GM08714 (cell line): ENCODE measurements around the gene CTDSPL.

ENCODE experiments used
- H3K4me3 ChIP-seq: fragments of 200-500 bp; sonication (Bioruptor generic); 2 replicates; pipeline ENCODE4 v1.5.1; 2014; ENCODE audit warnings: mild to moderate bottlenecking, low read length, inconsistent platforms
- ZNF274 ChIP-seq: IDR thresholded peaks from 2 replicates; pipeline ENCODE4 v1.6.1; 2012; ENCODE audit warnings: mild to moderate bottlenecking, low read depth, low read length

The CTDSPL gene

DNA sequence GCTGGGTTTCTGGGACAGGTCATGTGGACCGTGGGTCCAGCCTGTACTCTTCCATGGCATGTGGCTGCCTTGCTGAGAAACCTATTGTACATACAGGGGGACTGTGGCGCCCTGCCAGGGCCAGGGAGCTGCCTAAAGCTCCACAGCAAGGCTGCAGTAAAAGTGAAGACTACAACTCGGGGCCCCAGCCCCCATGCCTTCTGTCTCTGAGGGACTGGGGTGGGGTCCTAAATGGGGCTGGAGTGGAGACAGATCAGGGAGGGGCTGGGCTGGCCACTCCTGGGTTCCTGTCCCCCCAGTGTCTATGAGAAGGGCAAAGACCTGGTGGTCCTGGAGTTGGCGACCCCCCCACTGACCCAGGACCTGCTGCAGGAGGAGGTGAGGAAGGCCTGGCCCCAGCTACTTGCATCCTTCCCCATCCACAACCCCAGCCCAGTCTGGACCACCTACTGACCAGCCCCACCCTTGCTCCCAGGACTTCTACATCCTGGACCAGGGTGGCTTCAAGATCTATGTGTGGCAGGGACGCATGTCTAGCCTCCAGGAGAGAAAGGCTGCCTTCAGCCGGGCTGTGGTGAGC lies 136.2 kb downstream of the CTDSPL start:
- H3K4me3 ChIP-seq, result no peak overlapping the region
- no peak for TF ChIP-seq ZNF274

DNA sequence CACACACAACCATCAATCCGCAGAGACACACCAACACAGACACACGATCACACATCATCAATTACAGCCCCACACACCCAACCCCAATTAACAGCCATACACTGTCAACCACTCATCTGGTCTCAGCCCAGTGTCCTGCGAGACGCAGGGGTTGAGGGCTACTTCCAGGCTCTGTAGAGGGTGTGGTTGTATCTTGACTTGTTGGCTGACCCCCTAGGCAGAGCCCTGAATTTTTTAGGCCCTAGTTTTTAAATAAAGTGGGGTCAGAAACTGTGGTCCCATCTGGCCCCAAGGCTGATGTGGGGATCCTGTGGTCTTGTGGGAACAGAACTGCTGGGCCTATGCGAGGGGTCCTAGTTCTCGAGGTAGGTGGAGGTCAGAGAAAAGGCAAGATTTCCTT lies 138.2 kb downstream of the CTDSPL start:
- H3K4me3 ChIP-seq, result no peak overlapping the region
- TF ChIP-seq ZNF274, result no peak

DNA sequence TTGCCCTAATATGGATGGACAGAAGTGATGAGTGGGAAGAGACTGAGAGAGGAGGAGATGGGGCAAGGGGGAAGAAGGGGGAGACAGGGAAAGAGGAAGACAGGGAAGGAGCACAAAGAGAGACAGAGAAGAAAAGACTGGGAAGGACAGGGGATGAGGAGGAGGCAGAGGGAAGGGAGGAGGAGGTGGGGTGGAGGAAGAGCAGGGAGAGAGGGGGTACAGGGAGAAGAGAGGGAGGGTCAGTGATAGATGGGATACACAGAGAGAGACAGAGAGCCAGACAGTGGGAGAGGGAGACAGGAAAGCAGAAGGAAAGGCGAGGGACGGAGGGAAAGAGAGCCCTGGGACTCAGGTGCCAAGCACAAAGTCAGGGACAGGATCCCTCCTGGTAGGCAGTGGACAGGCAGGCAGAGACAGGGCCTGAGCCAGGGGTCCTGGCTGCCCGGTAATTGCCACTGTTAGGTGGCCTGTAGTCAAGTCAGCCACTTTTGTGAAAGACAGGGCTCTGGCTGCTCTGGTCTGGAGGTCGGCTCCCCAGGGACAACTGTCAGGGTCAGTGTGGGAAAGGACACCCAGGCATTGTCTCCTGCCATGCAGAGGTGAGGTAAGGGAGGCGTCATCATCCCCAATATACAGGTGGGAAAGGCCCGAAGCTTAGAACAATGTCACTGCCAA lies 138.7 kb downstream of the CTDSPL start:
- no peak for TF ChIP-seq ZNF274
- H3K4me3 ChIP-seq, result no peak overlapping the region

DNA sequence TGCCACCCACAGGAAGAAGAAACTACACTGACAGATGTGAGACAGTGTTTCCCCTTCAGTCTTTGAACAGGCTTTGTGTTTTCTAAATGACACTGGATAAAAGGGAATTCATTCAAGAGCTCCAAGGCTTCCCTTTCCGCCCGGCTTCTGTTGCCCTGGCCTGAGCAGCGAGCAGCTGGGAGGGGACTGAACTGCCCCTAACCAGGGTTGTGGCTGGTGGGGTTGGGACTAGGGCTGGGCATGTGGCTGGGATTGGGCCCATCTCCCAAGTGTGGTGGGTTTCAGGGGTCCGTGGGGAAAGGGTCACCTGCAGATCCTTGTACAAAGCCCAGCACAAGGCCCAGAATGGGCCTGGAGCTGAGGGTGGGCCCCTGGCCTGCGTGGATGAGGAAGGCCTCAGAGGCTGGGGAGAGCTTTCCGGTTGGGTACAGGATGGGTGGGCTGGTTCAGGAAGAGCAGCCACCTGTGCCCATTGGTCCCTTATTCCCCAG lies 139.3 kb downstream of the CTDSPL start:
- TF ChIP-seq ZNF274, result no peak
- H3K4me3 ChIP-seq, result no peak overlapping the region

DNA sequence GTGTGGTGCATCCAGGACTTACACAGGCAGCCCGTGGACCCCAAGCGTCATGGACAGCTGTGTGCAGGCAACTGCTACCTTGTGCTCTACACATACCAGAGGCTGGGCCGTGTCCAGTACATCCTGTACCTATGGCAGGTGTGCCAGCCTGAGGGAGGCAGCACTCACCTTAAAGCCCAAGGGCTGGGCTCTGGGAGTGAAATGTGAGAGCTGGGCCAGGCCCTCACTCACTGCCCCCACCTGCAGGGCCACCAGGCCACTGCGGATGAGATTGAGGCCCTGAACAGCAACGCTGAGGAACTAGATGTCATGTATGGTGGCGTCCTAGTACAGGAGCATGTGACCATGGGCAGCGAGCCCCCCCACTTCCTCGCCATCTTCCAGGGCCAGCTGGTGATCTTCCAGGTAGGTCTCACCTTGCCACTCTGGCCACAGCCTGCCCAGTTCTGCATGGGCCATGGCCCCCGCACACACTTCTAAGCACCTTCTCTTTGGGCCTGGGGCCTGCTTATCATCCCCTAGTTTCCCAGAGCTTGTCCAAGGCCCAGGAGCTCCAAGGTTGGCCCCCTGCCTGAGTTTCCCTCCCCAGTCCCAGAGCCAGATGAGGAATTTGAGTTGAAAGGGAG lies 139.9 kb downstream of the CTDSPL start:
- H3K4me3 ChIP-seq, result no peak overlapping the region
- no peak for TF ChIP-seq ZNF274

DNA sequence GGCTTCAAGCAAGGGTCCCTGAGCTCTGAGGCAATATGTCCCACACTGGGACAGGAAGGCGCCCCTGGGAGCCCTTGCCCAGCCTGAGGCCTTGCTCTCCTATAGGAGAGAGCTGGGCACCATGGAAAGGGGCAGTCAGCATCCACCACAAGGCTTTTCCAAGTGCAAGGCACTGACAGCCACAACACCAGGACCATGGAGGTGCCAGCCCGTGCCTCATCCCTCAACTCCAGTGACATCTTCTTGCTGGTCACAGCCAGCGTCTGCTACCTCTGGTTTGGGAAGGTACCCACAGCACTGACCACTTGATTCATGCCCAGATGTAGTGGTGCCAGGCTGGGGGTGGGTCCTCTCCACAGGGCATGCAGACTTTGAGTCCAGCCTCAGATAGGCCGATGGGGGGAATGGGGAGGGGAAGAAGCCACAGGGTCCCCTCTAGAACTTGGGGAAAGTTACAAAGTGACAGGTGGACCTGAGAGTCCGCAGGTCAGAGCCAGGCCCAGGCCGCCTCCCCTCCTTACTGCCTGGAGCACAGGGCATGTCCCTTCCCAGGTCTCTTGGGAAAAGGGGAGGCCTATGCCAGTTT lies 140.7 kb downstream of the CTDSPL start:
- TF ChIP-seq ZNF274, result no peak
- no peak overlapping the region for H3K4me3 ChIP-seq

DNA sequence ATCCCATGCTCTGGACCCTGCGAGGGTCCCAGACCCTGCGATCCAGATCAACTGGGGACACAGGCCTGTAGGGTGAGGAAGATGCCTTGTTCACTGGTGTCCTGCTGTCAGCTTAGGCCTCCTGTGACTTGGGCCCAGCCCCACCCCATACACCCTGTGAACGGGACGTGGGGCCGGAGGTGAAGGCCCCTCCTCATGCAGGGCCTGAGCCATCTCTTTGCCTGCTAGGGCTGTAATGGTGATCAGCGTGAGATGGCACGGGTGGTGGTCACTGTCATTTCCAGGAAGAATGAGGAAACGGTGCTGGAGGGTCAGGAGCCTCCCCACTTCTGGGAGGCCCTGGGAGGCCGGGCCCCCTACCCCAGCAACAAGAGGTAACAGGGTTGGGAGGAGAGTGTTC lies 141.3 kb downstream of the CTDSPL start:
- no peak overlapping the region for H3K4me3 ChIP-seq
- TF ChIP-seq ZNF274, result no peak

DNA sequence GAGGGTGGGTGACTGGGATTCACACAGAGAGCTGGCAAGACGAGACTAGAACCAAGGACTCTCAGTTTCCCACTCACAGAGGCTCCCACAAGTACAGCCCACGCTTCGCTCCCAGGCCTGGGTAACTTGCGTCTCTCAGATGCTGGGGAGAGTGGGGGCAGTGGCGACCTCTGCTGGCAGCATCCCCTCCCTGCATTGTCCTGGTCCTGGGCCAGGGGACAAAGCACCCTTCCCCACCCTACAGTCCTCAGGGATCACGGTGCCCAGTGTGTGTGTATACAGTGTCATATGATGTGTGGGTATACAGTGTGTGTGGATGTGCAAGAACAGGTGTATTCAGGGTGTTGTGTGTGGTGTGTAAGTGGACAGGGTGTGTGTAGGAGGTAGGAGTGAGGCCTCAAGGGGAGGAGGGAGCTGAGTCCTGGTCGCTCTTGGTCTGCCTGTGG lies 141.7 kb downstream of the CTDSPL start:
- no peak for TF ChIP-seq ZNF274
- no peak overlapping the region for H3K4me3 ChIP-seq

DNA sequence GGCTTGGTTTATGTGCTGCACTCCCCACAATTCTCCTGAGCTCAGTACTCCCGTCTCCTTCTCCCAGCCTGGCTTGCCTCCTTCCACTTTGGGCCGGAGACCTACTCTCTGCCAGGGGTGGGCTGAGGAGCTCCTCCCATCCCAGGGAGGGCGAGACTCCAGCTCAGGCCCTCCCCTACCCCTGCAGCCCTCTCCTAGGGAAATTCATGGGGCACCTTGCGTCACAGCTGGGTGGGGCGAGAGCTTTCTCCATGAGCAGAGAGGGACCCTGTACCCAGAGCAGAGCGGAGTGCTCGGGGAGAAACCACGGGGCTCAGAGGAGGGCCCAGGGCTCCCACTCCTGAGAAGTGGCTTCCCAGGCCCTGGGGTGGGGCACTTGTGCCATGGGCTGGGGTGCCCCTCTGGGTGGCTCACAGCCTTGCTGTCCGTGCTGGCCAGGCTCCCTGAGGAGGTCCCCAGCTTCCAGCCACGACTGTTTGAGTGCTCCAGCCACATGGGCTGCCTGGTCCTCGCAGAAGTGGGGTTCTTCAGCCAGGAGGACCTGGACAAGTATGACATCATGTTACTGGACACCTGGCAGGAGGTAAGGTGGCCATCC lies 142.2 kb downstream of the CTDSPL start:
- H3K4me3 ChIP-seq, result no peak overlapping the region
- no peak for TF ChIP-seq ZNF274

DNA sequence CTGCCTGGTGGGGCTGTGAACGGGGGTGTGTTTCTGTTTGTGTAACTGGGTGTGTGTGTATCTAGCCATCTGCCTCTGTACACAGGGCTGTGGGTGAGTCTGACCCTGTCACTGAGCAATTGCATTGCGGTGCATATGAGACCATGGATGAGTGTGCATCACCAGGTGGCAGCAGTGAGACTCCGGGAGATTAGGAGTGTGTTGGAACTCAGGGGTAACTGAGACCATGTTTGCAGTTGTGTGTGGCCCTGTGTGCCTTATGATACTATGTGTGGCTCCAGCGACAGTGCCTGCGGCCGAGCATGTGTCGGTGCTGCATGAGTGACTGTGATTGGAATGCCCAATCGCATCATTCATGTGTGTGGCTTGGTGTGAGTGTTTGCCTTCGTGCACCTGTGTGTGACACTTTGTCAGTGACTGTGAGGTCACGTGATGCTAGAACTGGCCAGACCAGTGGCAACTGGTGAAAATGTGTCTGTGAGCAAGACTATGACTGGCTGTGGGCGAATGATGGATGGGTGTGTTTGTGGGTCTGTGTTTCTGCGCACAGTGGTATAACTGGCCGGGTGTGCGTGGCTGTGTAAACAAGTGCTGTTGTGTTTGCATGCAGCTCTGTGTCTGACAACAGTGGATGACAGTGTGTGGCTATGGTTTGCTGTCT lies 142.9 kb downstream of the CTDSPL start:
- no peak for TF ChIP-seq ZNF274
- H3K4me3 ChIP-seq, result no peak overlapping the region

DNA sequence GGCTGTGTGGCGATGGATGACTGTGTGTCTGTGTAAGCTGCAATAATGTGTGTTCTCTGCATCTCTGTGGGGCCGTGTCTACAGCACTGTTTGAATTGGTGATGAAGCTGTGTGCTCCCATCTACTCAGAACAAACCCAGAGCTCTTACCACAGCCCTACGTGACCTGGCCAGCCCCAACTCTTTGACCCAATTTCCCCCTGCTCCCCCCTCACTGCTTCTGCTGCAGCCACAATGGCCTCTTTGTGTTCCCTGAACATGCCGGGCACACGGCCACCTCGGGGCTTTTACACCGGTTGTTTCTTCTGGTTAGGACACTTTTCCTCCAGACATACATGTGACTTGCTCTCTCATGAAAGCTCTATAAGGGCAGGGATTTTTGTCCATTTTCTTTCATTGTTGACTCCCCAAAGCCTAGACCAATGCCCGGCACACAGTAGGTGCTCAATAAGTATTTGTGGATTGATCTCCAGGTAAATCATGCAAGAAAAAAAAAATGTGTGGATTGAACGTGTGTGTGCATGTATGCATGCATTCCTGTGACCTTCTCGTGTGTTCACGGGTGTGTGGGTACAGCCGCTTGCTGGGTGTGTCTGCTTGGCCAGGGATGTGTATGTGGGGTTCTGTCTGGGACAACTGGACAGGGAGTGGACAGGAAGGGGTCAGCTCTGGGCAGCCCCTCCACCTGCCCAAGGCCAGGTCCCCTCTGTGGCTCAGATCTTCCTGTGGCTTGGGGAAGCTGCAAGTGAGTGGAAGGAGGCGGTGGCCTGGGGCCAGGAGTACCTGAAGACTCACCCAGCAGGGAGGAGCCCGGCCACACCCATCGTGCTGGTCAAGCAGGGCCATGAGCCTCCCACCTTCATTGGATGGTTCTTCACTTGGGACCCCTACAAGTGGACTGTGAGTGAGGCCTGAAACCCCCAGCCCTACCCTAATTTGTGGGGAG lies 143.7 kb downstream of the CTDSPL start:
- no peak for TF ChIP-seq ZNF274
- H3K4me3 ChIP-seq, result no peak overlapping the region

DNA sequence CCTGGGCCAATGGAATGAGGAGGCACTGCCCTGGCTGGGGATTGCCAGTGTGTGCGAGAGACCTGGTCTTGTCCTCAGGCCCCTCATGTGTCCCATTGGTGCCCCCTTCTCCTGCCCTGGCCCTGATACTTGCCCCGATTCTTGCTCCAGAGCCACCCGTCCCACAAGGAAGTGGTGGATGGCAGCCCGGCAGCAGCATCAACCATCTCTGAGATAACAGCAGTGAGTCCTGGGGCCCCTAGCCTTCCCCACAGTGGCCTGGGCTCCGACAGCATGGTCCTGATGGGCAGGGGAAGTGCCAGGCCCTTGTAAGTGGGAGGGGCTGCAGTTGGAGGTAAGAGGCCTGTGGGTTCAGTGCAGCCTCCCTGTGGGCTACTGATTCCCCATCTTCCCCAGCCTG lies 144.4 kb downstream of the CTDSPL start:
- no peak overlapping the region for H3K4me3 ChIP-seq
- no peak for TF ChIP-seq ZNF274

DNA sequence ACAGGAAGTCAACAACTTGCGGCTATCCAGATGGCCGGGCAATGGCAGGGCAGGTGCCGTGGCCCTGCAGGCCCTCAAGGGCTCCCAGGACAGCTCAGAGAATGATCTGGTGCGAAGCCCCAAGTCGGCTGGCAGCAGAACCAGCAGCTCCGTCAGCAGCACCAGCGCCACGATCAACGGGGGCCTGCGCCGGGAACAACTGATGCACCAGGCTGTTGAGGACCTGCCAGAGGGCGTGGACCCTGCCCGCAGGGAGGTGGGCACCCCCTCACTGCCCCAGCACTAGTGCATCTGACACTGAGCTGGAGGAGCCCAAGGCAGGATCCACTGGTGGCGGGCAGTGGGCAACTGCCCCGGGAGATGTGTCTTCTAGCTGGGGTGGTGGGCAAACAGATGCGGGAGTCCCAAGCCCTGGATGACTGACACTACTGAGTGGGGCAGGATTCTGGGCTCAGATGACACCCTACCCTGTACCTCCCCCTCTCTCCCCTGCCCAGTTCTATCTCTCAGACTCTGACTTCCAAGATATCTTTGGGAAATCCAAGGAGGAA lies 144.8 kb downstream of the CTDSPL start:
- no peak for TF ChIP-seq ZNF274

More for the DNA sequence above, 144.8 kb downstream of the CTDSPL start:
- H3K4me3 ChIP-seq, result no peak overlapping the region
